H9 (cell line): ENCODE results near the gene LRRC71. TPM values are rescaled to one million over a fixed set of nuclear protein-coding genes. Genes with fewer than 3 reads are reported as not detected.

Source experiments
- DNase-seq: peaks from one replicate; pipeline ENCODE4 v3.0.0-alpha.2; 2017
- H2AFZ ChIP-seq: one replicate; pipeline ENCODE4 v1.6.1; 2013; ENCODE audit warnings: mild to moderate bottlenecking, low read length, control low read depth, moderate library complexity
- H2AK5ac ChIP-seq: 2 replicates; pipeline ENCODE4 v1.6.1; 2013; ENCODE audit warnings: low read length, control low read depth, mixed read lengths; ENCODE audit not compliant: insufficient read length
- H2BK120ac ChIP-seq: one replicate; pipeline ENCODE4 v1.6.1; 2013; ENCODE audit warnings: low read depth, mild to moderate bottlenecking, low read length, control low read depth, inconsistent platforms; ENCODE audit not compliant: poor library complexity, severe bottlenecking
- H2BK12ac ChIP-seq: 2 replicates; pipeline ENCODE4 v1.6.1; 2013; ENCODE audit warnings: low read length, control low read depth, mixed read lengths, low read depth; ENCODE audit not compliant: insufficient read length
- H2BK15ac ChIP-seq: 2 replicates; pipeline ENCODE4 v1.6.1; 2013; ENCODE audit warnings: low read depth, low read length, control low read depth
- H2BK20ac ChIP-seq: one replicate; pipeline ENCODE4 v1.6.1; 2013; ENCODE audit warnings: low read depth, mild to moderate bottlenecking, low read length, control low read depth, inconsistent platforms; ENCODE audit not compliant: poor library complexity, severe bottlenecking
- H2BK5ac ChIP-seq: 2 replicates; pipeline ENCODE4 v1.6.1; 2013; ENCODE audit warnings: low read length, control low read depth, mixed read lengths; ENCODE audit not compliant: insufficient read length
- H3K14ac ChIP-seq: 2 replicates; pipeline ENCODE4 v1.6.1; 2013; ENCODE audit warnings: low read length, control low read depth; ENCODE audit not compliant: insufficient read depth
- H3K18ac ChIP-seq: 2 replicates; pipeline ENCODE4 v1.6.1; 2013; ENCODE audit warnings: low read depth, mild to moderate bottlenecking, mixed read lengths, low read length, control low read depth; ENCODE audit not compliant: insufficient read length
- H3K23ac ChIP-seq: 2 replicates; pipeline ENCODE4 v1.6.1; 2013; ENCODE audit warnings: low read length, control low read depth, mixed read lengths, low read depth; ENCODE audit not compliant: insufficient read length
- H3K23me2 ChIP-seq: 2 replicates; pipeline ENCODE4 v1.6.1; 2013; ENCODE audit warnings: low read depth, mild to moderate bottlenecking, mixed read lengths, low read length, control low read depth; ENCODE audit not compliant: insufficient read length, poor library complexity, severe bottlenecking
- H3K27ac ChIP-seq: 2 replicates; pipeline ENCODE4 v1.5.1; 2013; ENCODE audit warnings: low read length, control low read depth, mixed read lengths, low read depth; ENCODE audit not compliant: insufficient read length
- H3K27me3 ChIP-seq: 2 replicates; pipeline ENCODE4 v1.6.1; 2013; ENCODE audit warnings: low read length, control low read depth, inconsistent platforms; ENCODE audit not compliant: insufficient read depth
- H3K4ac ChIP-seq: 2 replicates; pipeline ENCODE4 v1.6.1; 2013; ENCODE audit warnings: low read depth, mild to moderate bottlenecking, control low read depth, inconsistent platforms, low read length, moderate library complexity
- H3K4me1 ChIP-seq: 2 replicates; pipeline ENCODE4 v1.6.1; 2013; ENCODE audit warnings: low read length, control low read depth, inconsistent platforms; ENCODE audit not compliant: insufficient read depth
- H3K4me2 ChIP-seq: 2 replicates; pipeline ENCODE4 v1.6.1; 2013; ENCODE audit warnings: low read length, control low read depth, mixed read lengths; ENCODE audit not compliant: insufficient read length, insufficient read depth
- H3K56ac ChIP-seq: 2 replicates; pipeline ENCODE4 v1.6.1; 2013; ENCODE audit warnings: low read depth, mild to moderate bottlenecking, mixed read lengths, low read length, control low read depth; ENCODE audit not compliant: insufficient read length
- H3K79me1 ChIP-seq: 2 replicates; pipeline ENCODE4 v1.6.1; 2013; ENCODE audit warnings: low read depth, mild to moderate bottlenecking, moderate library complexity, low read length, control low read depth, inconsistent platforms; ENCODE audit not compliant: insufficient read depth, poor library complexity, severe bottlenecking
- H3K79me2 ChIP-seq: 2 replicates; pipeline ENCODE4 v1.6.1; 2013; ENCODE audit warnings: low read length, control low read depth, inconsistent platforms; ENCODE audit not compliant: insufficient read depth
- H3K9ac ChIP-seq: 2 replicates; pipeline ENCODE4 v1.6.1; 2013; ENCODE audit warnings: low read length, control low read depth, mixed read lengths; ENCODE audit not compliant: insufficient read length; ENCODE audit errors: extremely low read depth
- H3K9me3 ChIP-seq: one replicate; pipeline ENCODE4 v1.6.1; 2013; ENCODE audit warnings: low read depth, low read length, inconsistent platforms; ENCODE audit not compliant: control insufficient read depth
- H3T11ph ChIP-seq: one replicate; pipeline ENCODE4 v1.6.1; 2013; ENCODE audit warnings: mild to moderate bottlenecking, low read length, control low read depth, inconsistent platforms
- H4K20me1 ChIP-seq: one replicate; pipeline ENCODE4 v1.6.1; 2013; ENCODE audit not compliant: control insufficient read depth, insufficient read length, insufficient read depth
- H4K5ac ChIP-seq: 2 replicates; pipeline ENCODE4 v1.6.1; 2013; ENCODE audit warnings: low read depth, mild to moderate bottlenecking, mixed read lengths, low read length, control low read depth; ENCODE audit not compliant: insufficient read length
- H4K8ac ChIP-seq: replicated peaks from 2 replicates; pipeline ENCODE4 v1.6.1; 2013; ENCODE audit warnings: low read length, control low read depth, mixed read lengths, low read depth; ENCODE audit not compliant: insufficient read length
- H4K91ac ChIP-seq: 2 replicates; pipeline ENCODE4 v1.6.1; 2013; ENCODE audit warnings: low read depth, mild to moderate bottlenecking, moderate library complexity, mixed read lengths, low read length, control low read depth; ENCODE audit not compliant: insufficient read length
- H3K27ac Mint-ChIP-seq, 3 experiments: 2 replicates in 2 of 3; 3 replicates in 1 of 3; pipeline ENCODE4 v1.8.0; 2020 to 2021; ENCODE audit warnings: mixed read lengths in 3 of 3, mild to moderate bottlenecking in 1 of 3, moderate library complexity in 1 of 3
- H3K27me3 Mint-ChIP-seq: 2 replicates; pipeline ENCODE4 v1.8.0; 2021; ENCODE audit warnings: low read depth, mild to moderate bottlenecking, moderate library complexity, mixed read lengths
- H3K36me3 Mint-ChIP-seq, 3 experiments: 2 replicates in 2 of 3; 3 replicates in 1 of 3; pipeline ENCODE4 v1.8.0; 2020 to 2021; ENCODE audit warnings: low read depth in 3 of 3, mixed read lengths in 3 of 3; ENCODE audit not compliant: insufficient read depth in 1 of 3
- H3K4me1 Mint-ChIP-seq, 2 experiments: 2 replicates each; pipeline ENCODE4 v1.8.0; 2020; ENCODE audit warnings: mixed read lengths in 2 of 2
- H3K4me3 Mint-ChIP-seq, 2 experiments: 2 replicates in 1 of 2; 3 replicates in 1 of 2; pipeline ENCODE4 v1.8.0; 2020 to 2021; ENCODE audit warnings: mild to moderate bottlenecking in 2 of 2, mixed read lengths in 2 of 2, moderate library complexity in 1 of 2
- H3K9me3 Mint-ChIP-seq, 2 experiments: 2 replicates in 1 of 2; 3 replicates in 1 of 2; pipeline ENCODE4 v1.8.0; 2020; ENCODE audit warnings: mild to moderate bottlenecking in 2 of 2, mixed read lengths in 2 of 2, moderate library complexity in 1 of 2
- WGBS: extraction: QIAGEN DNeasy Blood & Tissue Kit; methylation state at CpG from one replicate; pipeline ENCODE4 v1.1.7; 2013; ENCODE audit warnings: missing lambda C conversion rate, low lambda C conversion rate, mixed read lengths; ENCODE audit not compliant: insufficient read length; ENCODE audit errors: extremely low coverage; 5-methylcytosine and 5-hydroxymethylcytosine counted together
- total RNA-seq: library from RNA; stranded (reverse); gene quantifications from 2 replicates; pipeline ENCODE4 v1.2.1, GENCODE V29; 2021
- TF ChIP-seq, protein P1 (sequence below): fragments of 200-600 bp; sonication (generic); conservative IDR thresholded peaks from 3 replicates; pipeline ENCODE4 v1.8.0; 2021; ENCODE audit warnings: antibody characterized with exemption, mild to moderate bottlenecking

LRRC71 gene
- total RNA-seq, 1 experiment from 2014 or later, result not detected

DNA sequence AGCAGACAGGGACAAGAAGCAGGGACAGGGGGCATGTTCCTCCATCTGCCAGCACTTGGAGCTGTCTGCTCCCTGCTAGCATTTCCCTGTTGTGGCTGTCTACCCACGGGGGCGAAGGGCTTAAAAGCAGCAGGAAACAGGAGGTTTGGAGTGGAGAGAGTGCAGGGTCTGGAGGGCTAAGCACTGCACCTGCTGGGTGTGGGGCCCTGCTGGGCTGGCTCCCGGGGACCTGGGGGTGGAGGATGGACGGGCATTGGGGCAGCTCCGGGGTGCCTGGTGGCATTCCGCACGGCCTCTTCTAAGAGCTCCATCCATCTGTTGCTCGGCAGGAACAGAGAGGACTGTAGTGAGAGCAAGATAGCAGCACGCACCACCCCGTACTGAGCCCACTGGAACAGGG, 21.2 kb downstream of the LRRC71 start:
- Histone ChIP-seq H4K91ac (no peak overlapping the region), H3K18ac (no peak overlapping the region), H2AK5ac (no peak overlapping the region), H3K27me3 (no peaks in the 10 kb centered on the region), H3K23ac (no peak overlapping the region), H2BK5ac (no peak overlapping the region), H4K8ac (no peak overlapping the region), H2BK15ac (no peak overlapping the region), H3K79me1 (no peaks in the 10 kb centered on the region), H2AFZ (no peak overlapping the region), H3K14ac (no peak overlapping the region), H3K9me3 (no peaks in the 10 kb centered on the region), H3K4me2 (no peak overlapping the region), H3K27ac (no peak overlapping the region), H3K79me2 (no peaks in the 10 kb centered on the region), H3K56ac (no peak overlapping the region), H2BK12ac (no peak overlapping the region), H4K20me1 (no peaks in the 10 kb centered on the region), H3T11ph (no peak overlapping the region), H2BK20ac (no peak overlapping the region), H3K23me2 (no peaks in the 10 kb centered on the region), H4K5ac (no peak overlapping the region), H3K4ac (no peak overlapping the region), H3K4me1 (no peaks in the 10 kb centered on the region), H2BK120ac (no peak overlapping the region), H3K9ac (no peak overlapping the region)
- H3K36me3 Mint-ChIP-seq, result peaks cover 47 to 94% (median 93%) of the 10 kb centered on the region in 3 experiments
- DNase-seq, result no peak
- H3K27ac Mint-ChIP-seq, result no peak overlapping the region; a peak in 1 of 7 replicates
- no peaks in the 10 kb centered on the region for H3K9me3 Mint-ChIP-seq
- no peak overlapping the region for H3K4me3 Mint-ChIP-seq
- H3K27me3 Mint-ChIP-seq, result no peaks in the 10 kb centered on the region; the same call in none of the 2 replicates
- no peaks in the 10 kb centered on the region for H3K4me1 Mint-ChIP-seq
- TF ChIP-seq, protein P1, sequence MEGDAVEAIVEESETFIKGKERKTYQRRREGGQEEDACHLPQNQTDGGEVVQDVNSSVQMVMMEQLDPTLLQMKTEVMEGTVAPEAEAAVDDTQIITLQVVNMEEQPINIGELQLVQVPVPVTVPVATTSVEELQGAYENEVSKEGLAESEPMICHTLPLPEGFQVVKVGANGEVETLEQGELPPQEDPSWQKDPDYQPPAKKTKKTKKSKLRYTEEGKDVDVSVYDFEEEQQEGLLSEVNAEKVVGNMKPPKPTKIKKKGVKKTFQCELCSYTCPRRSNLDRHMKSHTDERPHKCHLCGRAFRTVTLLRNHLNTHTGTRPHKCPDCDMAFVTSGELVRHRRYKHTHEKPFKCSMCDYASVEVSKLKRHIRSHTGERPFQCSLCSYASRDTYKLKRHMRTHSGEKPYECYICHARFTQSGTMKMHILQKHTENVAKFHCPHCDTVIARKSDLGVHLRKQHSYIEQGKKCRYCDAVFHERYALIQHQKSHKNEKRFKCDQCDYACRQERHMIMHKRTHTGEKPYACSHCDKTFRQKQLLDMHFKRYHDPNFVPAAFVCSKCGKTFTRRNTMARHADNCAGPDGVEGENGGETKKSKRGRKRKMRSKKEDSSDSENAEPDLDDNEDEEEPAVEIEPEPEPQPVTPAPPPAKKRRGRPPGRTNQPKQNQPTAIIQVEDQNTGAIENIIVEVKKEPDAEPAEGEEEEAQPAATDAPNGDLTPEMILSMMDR, result no peak
- WGBS, result no CpG with 5 or more reads among the region's 10 CpGs
